ENCODE data around the gene MAP4K2. TPM values are rescaled to one million over a fixed set of nuclear protein-coding genes. Genes with fewer than 3 reads are reported as not detected.

Gene MAP4K2
- polyA plus RNA-seq, 1 of the 3 experiments (the other 2 are of a cell fraction): 20.0 TPM

- no peak overlapping the region for H3K4me3 ChIP-seq (ENCODE audit: low read depth in 2 of 2, low read length in 1 of 2)
- H3K36me3 ChIP-seq (replicated peaks in 1 of 2; ENCODE audit: control insufficient read depth in 1 of 2, insufficient read depth in 2 of 2, low read length in 1 of 2): no peaks in the 10 kb centered on the region
- no peaks in the 10 kb centered on the region for H3K27me3 ChIP-seq (ENCODE audit: insufficient read depth)
- no peaks in the 10 kb centered on the region for H3K9me2 ChIP-seq
- no peak overlapping the region for H3K4me2 ChIP-seq
- H2AFZ ChIP-seq (ENCODE audit: low read depth): no peak overlapping the region
- no peak for DNase-seq
- H3K79me2 ChIP-seq (ENCODE audit: insufficient read depth): no peaks in the 10 kb centered on the region
- no peaks in the 10 kb centered on the region for H3K9me3 ChIP-seq
- CTCF ChIA-PET: interaction anchor here (0.8 to 3.9 kb wide), 6 partner anchors 10 to 284 kb away, joined by 3 to 21 read pairs (median 8); partner anchors contain the start of genes CDC42BPG and ZNHIT2
- H3F3A ChIP-seq (replicated peaks; ENCODE audit: insufficient read depth): no peaks in the 10 kb centered on the region
- POLR2A ChIA-PET: interaction anchor here (0.6 kb wide), 1 partner anchor 180 kb away, joined by 3 read pairs; no protein-coding TSS in a partner anchor
- H4K20me1 ChIP-seq (ENCODE audit: insufficient read depth): no peaks in the 10 kb centered on the region
- TF ChIP-seq RFX5 (IDR thresholded peaks at IDR 0.05; ENCODE audit: low read length) (no peak), ZBTB33 (IDR thresholded peaks at IDR 0.05; ENCODE audit: borderline replicate concordance, low read depth) (no peak), JUND (IDR thresholded peaks at IDR 0.05) (no peak), CTCF (IDR thresholded peaks at IDR 0.05) (no peak), SIN3A (IDR thresholded peaks at IDR 0.05; ENCODE audit: borderline replicate concordance, low read depth, low read length) (no peak), RCOR1 (IDR thresholded peaks at IDR 0.05; ENCODE audit: low read length) (no peak), USF2 (IDR thresholded peaks at IDR 0.05; ENCODE audit: borderline replicate concordance, low read depth, low read length) (no peak), YY1 (IDR thresholded peaks at IDR 0.05; ENCODE audit: low read depth) (no peak), NFIC (IDR thresholded peaks at IDR 0.05; ENCODE audit: borderline replicate concordance) (no peak), GATA2 (CRISPR knock-in tag; IDR thresholded peaks at IDR 0.05) (no peak), REST (IDR thresholded peaks at IDR 0.05; ENCODE audit: low read depth, low read length) (no peak), ELF1 (IDR thresholded peaks at IDR 0.05) (no peak), PBX3 (IDR thresholded peaks at IDR 0.05) (no peak), MEF2A (IDR thresholded peaks at IDR 0.05; ENCODE audit: borderline replicate concordance, low read depth) (no peak), TCF12 (IDR thresholded peaks at IDR 0.05) (no peak), TAF1 (IDR thresholded peaks at IDR 0.05; ENCODE audit: borderline replicate concordance, low read depth, low read length) (no peak), IRF3 (IDR thresholded peaks at IDR 0.05; ENCODE audit: low read depth, low read length) (no peak), EZH2phosphoT487 (IDR thresholded peaks at IDR 0.05; ENCODE audit: borderline replicate concordance, low read depth) (no peak), RXRA (IDR thresholded peaks at IDR 0.05; ENCODE audit: borderline replicate concordance, low read depth) (no peak)
- no peak overlapping the region for H3K9ac ChIP-seq
- 91% methylated on average over 9 of the region's 25 CpGs for WGBS (ENCODE audit: low lambda C conversion rate)
- peaks cover 0 to 5% of the 10 kb centered on the region in 2 experiments; a peak in 1 of 4 replicates for H3K4me1 ChIP-seq (ENCODE audit: control insufficient read depth in 1 of 2, insufficient read depth in 2 of 2, low read depth in 1 of 2, low read length in 1 of 2)
- no peak overlapping the region for H3K27ac ChIP-seq (ENCODE audit: low read depth in 2 of 2, low read length in 1 of 2)
Measured at GRCh38 chr11:64834031-64834722, 31.2 kb upstream of the MAP4K2 start.
